HEK293 (cell line): ENCODE results near the gene PRMT1.
"Not testable (repeated sequence)": the region's sequence is repeated elsewhere in the genome, so short reads cannot be mapped to it uniquely, and the experiment has no call there.

Source experiments
- CTCF ChIA-PET: fragments of 350-600 bp; formaldehyde crosslinking; extraction: SDS; loops from one replicate; lab custom pipeline; 2021; ENCODE audit warnings: antibody characterized with exemption; lab: Yijun Ruan, JAX
- POLR2A ChIA-PET: fragments of 300-600 bp; formaldehyde crosslinking; extraction: SDS; loops from one replicate; lab custom pipeline; 2020; ENCODE audit warnings: antibody characterized with exemption, inconsistent platforms; lab: Yijun Ruan, JAX
- H3K27ac ChIP-seq: fragments of 200-500 bp; sonication (Bioruptor generic); 2 replicates; pipeline ENCODE4 v1.5.1; 2014; ENCODE audit warnings: low read depth, low read length, control low read depth, inconsistent platforms; ENCODE audit errors: extremely low read depth
- H3K36me3 ChIP-seq, 2 experiments: fragments of 200-500 bp in 1 of 2; sonication (Bioruptor generic) in 1 of 2; 1 replicate in 1 of 2; 2 replicates in 1 of 2; pipeline ENCODE4 v1.5.1; 2014 to 2017; ENCODE audit warnings: inconsistent platforms in 2 of 2, low read length in 2 of 2; ENCODE audit not compliant: control insufficient read depth in 2 of 2, insufficient read depth in 1 of 2
- H3K4me1 ChIP-seq: fragments of 200-500 bp; sonication (Bioruptor generic); 2 replicates; pipeline ENCODE4 v1.5.1; 2014; ENCODE audit warnings: mild to moderate bottlenecking, low read length, inconsistent platforms; ENCODE audit not compliant: control insufficient read depth, insufficient read depth
- H3K4me3 ChIP-seq: 2 replicates; pipeline ENCODE4 v1.5.1; 2011; ENCODE audit warnings: low read depth, mild to moderate bottlenecking, control low read depth, low read length, moderate library complexity
- H3K9me3 ChIP-seq: fragments of 200-500 bp; sonication (Bioruptor generic); 2 replicates; pipeline ENCODE4 v1.5.1; 2014; ENCODE audit warnings: low read depth, low read length, inconsistent platforms; ENCODE audit not compliant: control insufficient read depth, insufficient read depth
- KLF9 ChIP-seq: fragments of 450-650 bp; formaldehyde crosslinking; IDR thresholded peaks from 2 replicates; pipeline ENCODE4 v1.5.1; 2016; ENCODE audit warnings: missing biosample characterization, missing genetic modification characterization, low read depth
- WT1 ChIP-seq: fragments of 450-650 bp; formaldehyde crosslinking; IDR thresholded peaks from 2 replicates; pipeline ENCODE4 v1.5.1; 2016; ENCODE audit warnings: missing biosample characterization, missing genetic modification characterization
- YY1 ChIP-seq: fragments of 450-650 bp; formaldehyde crosslinking; IDR thresholded peaks from 2 replicates; pipeline ENCODE4 v1.5.1; 2018; ENCODE audit warnings: missing biosample characterization, missing genetic modification characterization
- ZEB2 ChIP-seq: fragments of 450-650 bp; formaldehyde crosslinking; IDR thresholded peaks from 2 replicates; pipeline ENCODE4 v1.5.1; 2016; ENCODE audit warnings: missing biosample characterization, missing genetic modification characterization
- ZNF624 ChIP-seq: fragments of 450-650 bp; formaldehyde crosslinking; IDR thresholded peaks from 2 replicates; pipeline ENCODE4 v1.5.1; 2017; ENCODE audit warnings: missing biosample characterization, missing genetic modification characterization
- ZNF768 ChIP-seq: fragments of 450-650 bp; formaldehyde crosslinking; IDR thresholded peaks from 2 replicates; pipeline ENCODE4 v1.5.1; 2018; ENCODE audit warnings: missing biosample characterization, mild to moderate bottlenecking, missing genetic modification characterization
- ZSCAN16 ChIP-seq: fragments of 450-650 bp; formaldehyde crosslinking; IDR thresholded peaks from 2 replicates; pipeline ENCODE4 v1.5.1; 2016; ENCODE audit warnings: missing biosample characterization, missing genetic modification characterization
- TF ChIP-seq, protein P1 (sequence below): fragments of 450-650 bp; formaldehyde crosslinking; IDR thresholded peaks from 2 replicates; pipeline ENCODE4 v1.5.1; 2016; ENCODE audit warnings: missing biosample characterization, missing genetic modification characterization
- TF ChIP-seq, protein P2 (sequence below): fragments of 450-650 bp; IDR thresholded peaks from 2 replicates; pipeline ENCODE4 v1.5.1; 2018; ENCODE audit warnings: missing biosample characterization, mild to moderate bottlenecking, missing genetic modification characterization

Gene PRMT1

DNA sequence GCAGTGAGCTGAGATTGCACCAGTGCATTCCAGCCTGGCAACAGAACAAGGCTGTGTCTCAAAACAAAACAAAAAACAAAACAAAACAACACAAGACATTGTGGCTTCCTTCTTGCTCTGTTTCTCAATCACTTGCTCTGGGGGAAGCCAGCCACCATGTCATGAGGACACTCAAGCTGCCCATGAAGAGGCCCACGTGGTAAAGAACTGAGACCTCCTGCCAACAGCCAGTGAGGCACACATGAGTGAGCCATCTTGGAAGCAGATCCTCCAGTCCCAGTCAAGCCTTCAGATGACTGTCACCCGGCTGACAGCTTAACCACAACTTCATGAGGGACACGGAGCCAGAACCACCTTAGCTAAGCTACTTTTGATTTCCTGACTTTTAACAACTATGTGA is 39.1 kb downstream of the PRMT1 start:
- Histone ChIP-seq H3K4me3 (no peak overlapping the region), H3K4me1 (no peaks in the 10 kb centered on the region), H3K36me3 (no peaks in the 10 kb centered on the region)
- ChIA-PET POLR2A (no interaction called here), CTCF (interaction anchor here (0.6 to 3.6 kb wide), 5 partner anchors 12 to 748 kb away, joined by 3 to 15 read pairs (median 4); no protein-coding TSS in a partner anchor)
- TF ChIP-seq, protein P1, sequence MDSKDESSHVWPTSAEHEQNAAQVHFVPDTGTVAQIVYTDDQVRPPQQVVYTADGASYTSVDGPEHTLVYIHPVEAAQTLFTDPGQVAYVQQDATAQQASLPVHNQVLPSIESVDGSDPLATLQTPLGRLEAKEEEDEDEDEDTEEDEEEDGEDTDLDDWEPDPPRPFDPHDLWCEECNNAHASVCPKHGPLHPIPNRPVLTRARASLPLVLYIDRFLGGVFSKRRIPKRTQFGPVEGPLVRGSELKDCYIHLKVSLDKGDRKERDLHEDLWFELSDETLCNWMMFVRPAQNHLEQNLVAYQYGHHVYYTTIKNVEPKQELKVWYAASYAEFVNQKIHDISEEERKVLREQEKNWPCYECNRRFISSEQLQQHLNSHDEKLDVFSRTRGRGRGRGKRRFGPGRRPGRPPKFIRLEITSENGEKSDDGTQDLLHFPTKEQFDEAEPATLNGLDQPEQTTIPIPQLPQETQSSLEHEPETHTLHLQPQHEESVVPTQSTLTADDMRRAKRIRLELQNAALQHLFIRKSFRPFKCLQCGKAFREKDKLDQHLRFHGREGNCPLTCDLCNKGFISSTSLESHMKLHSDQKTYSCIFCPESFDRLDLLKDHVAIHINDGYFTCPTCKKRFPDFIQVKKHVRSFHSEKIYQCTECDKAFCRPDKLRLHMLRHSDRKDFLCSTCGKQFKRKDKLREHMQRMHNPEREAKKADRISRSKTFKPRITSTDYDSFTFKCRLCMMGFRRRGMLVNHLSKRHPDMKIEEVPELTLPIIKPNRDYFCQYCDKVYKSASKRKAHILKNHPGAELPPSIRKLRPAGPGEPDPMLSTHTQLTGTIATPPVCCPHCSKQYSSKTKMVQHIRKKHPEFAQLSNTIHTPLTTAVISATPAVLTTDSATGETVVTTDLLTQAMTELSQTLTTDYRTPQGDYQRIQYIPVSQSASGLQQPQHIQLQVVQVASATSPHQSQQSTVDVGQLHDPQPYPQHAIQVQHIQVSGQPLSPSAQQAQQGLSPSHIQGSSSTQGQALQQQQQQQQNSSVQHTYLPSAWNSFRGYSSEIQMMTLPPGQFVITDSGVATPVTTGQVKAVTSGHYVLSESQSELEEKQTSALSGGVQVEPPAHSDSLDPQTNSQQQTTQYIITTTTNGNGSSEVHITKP: no peak
- no peak for TF ChIP-seq ZNF624 (tag by site-specific recombination)
- TF ChIP-seq, all 188 proteins: peak for 0
- H3K9me3 ChIP-seq: no peaks in the 10 kb centered on the region
- no peak overlapping the region for H3K27ac ChIP-seq

DNA sequence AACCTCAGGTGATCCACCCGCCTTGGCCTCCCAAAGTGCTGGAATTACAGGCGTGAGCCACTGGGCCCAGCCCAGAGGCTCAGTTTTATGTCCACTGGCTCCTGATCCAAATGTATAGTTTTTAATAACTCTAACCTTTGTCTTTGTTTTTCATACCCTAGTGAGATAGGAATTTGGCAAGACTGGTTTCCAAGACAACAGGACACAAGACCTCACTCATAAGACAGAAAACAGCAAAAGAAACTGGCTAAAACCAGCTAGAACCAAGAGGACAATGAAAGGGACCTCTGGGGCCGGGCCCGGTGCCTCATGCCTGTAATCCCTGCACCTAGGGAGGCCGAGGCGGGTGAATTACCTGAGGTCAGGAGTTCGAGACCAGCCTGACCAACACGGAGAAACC is 41.4 kb downstream of the PRMT1 start:
- Histone ChIP-seq H3K27ac (no peak overlapping the region), H3K9me3 (no peaks in the 10 kb centered on the region), H3K4me1 (no peaks in the 10 kb centered on the region), H3K4me3 (no peak overlapping the region), H3K36me3 (no peaks in the 10 kb centered on the region)
- CTCF ChIA-PET: interaction anchor here (0.6 to 3.6 kb wide), 12 partner anchors 9 to 260 kb away, joined by 3 to 18 read pairs (median 6); no protein-coding TSS in a partner anchor
- TF ChIP-seq ZEB2 (tag by site-specific recombination) (no peak), WT1 (tag by site-specific recombination) (no peak)
- TF ChIP-seq, protein P2, sequence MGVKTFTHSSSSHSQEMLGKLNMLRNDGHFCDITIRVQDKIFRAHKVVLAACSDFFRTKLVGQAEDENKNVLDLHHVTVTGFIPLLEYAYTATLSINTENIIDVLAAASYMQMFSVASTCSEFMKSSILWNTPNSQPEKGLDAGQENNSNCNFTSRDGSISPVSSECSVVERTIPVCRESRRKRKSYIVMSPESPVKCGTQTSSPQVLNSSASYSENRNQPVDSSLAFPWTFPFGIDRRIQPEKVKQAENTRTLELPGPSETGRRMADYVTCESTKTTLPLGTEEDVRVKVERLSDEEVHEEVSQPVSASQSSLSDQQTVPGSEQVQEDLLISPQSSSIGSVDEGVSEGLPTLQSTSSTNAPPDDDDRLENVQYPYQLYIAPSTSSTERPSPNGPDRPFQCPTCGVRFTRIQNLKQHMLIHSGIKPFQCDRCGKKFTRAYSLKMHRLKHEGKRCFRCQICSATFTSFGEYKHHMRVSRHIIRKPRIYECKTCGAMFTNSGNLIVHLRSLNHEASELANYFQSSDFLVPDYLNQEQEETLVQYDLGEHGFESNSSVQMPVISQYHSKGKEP (tag by site-specific recombination): no peak
- POLR2A ChIA-PET: interaction anchor here (0.8 to 0.9 kb wide), 2 partner anchors 94 to 139 kb away, joined by 3 read pairs; no protein-coding TSS in a partner anchor

DNA sequence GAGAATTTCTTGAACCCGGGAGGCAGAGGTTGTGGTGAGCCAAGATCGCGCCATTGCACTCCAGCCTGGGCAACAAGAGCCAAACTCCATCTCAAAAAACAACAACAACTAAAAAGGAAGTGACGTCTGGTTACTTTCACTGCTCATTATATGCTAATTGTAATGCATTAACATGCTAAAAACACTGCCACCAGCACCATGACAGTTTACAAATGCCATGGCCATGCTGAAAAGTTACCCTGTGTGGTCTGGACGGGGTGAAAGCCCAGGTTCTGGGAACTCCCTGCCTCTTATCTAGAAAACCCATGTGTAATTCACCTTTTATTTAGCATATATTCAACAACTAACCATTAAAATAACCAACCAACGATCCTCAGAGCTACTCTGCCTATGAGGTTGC is 41.9 kb downstream of the PRMT1 start:
- ChIA-PET CTCF (interaction anchor here (0.6 to 3.6 kb wide), 3 partner anchors 9 to 220 kb away, joined by 4 to 15 read pairs (median 13); no protein-coding TSS in a partner anchor), POLR2A (interaction anchor here (0.8 kb wide), 1 partner anchor 139 kb away, joined by 3 read pairs; no protein-coding TSS in a partner anchor)
- TF ChIP-seq ZSCAN16 (tag by site-specific recombination) (no peak), ZNF768 (tag by site-specific recombination) (no peak), KLF9 (tag by site-specific recombination) (no peak), YY1 (tag by site-specific recombination) (no peak), ZNF624 (tag by site-specific recombination) (no peak)
- Histone ChIP-seq H3K4me3 (no peak overlapping the region), H3K27ac (no peak overlapping the region), H3K4me1 (no peaks in the 10 kb centered on the region), H3K36me3 (no peaks in the 10 kb centered on the region), H3K9me3 (no peaks in the 10 kb centered on the region)

DNA sequence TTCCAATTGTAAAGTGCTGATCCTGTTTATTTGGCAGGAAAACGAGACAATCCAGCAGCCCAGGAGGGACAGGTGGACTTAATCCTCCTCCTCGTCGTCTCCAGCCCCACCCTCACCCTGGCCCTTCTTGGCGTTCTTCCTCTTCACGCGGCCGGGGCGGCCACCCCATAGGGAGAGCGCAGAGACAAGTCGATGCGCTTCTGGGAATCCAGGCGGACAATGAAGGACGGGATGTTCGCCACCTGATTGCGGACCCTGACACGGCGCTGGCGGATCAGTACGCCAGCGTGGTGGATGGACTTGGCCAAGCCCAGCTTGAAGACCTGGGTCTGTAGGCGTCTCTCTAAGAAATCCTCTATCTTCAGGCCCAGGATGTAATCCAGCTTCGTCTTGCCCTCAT is 42.3 kb downstream of the PRMT1 start:
- H3K4me1 ChIP-seq, H3K36me3 ChIP-seq, H3K27ac ChIP-seq, H3K4me3 ChIP-seq, H3K9me3 ChIP-seq: not testable (repeated sequence)
- ChIA-PET CTCF (interaction anchor here (0.6 kb wide), 1 partner anchor 219 kb away, joined by 4 read pairs; no protein-coding TSS in a partner anchor), POLR2A (interaction anchor here (0.6 kb wide), 2 partner anchors 655 to 804 kb away, joined by 4 read pairs; no protein-coding TSS in a partner anchor)
